Measurements from ENCODE around the gene GFOD1. TPM values are rescaled to one million over a fixed set of nuclear protein-coding genes. Genes with fewer than 3 reads are reported as not detected.
"Not testable (repeated sequence)": the region's sequence is repeated elsewhere in the genome, so short reads cannot be mapped to it uniquely, and the experiment has no call there.

Gene GFOD1
- total RNA-seq, 2 donors from 2014 or later, result 1.1 to 2.1 TPM

- H3K27me3 Mint-ChIP-seq, result peaks cover 3% of the 10 kb centered on the region
- no peaks in the 10 kb centered on the region for H3K36me3 Mint-ChIP-seq (ENCODE audit: low read depth)
- peaks cover 6% of the 10 kb centered on the region for H3K4me1 Mint-ChIP-seq
- no peak overlapping the region for H3K27ac Mint-ChIP-seq
- H3K9me3 Mint-ChIP-seq, result peaks cover 3% of the 10 kb centered on the region
- ATAC-seq (replicated peaks), result no peak
- no peak overlapping the region for H3K4me3 Mint-ChIP-seq
These were observed 50.0 kb downstream of the GFOD1 start for GRCh38 chr6:13437218-13437996.

GRCh38 chr6:13436399-13437217, 50.8 kb downstream of the GFOD1 start:
- Mint-ChIP-seq H3K36me3 (ENCODE audit: low read depth) (no peaks in the 10 kb centered on the region), H3K27me3 (peaks cover 3% of the 10 kb centered on the region), H3K4me3 (peak overlapping the region; percentile 63), H3K27ac (no peak overlapping the region), H3K4me1 (peaks cover 9% of the 10 kb centered on the region), H3K9me3 (peaks cover 3% of the 10 kb centered on the region)
- ATAC-seq (replicated peaks), result no peak

GRCh38 chr6:13435477-13436246, 51.7 kb downstream of the GFOD1 start:
- ATAC-seq (replicated peaks), result no peak
- peak overlapping the region; percentile 53 for H3K27ac Mint-ChIP-seq
- peak overlapping the region; percentile 63 for H3K4me3 Mint-ChIP-seq
- peaks cover 19% of the 10 kb centered on the region for H3K4me1 Mint-ChIP-seq
- no peaks in the 10 kb centered on the region for H3K36me3 Mint-ChIP-seq (ENCODE audit: low read depth)
- H3K9me3 Mint-ChIP-seq, result peaks cover 3% of the 10 kb centered on the region
- H3K27me3 Mint-ChIP-seq, result no peaks in the 10 kb centered on the region

GRCh38 chr6:13434777-13435176, 52.6 kb downstream of the GFOD1 start:
- no peak for ATAC-seq (replicated peaks)
- Mint-ChIP-seq H3K27me3 (no peaks in the 10 kb centered on the region), H3K4me3 (no peak overlapping the region), H3K27ac (no peak overlapping the region), H3K4me1 (peaks cover 20% of the 10 kb centered on the region), H3K36me3 (ENCODE audit: low read depth) (no peaks in the 10 kb centered on the region), H3K9me3 (peaks cover 3% of the 10 kb centered on the region)

- H3K27ac Mint-ChIP-seq; ATAC-seq (replicated peaks); H3K9me3 Mint-ChIP-seq; H3K4me3 Mint-ChIP-seq; H3K27me3 Mint-ChIP-seq; H3K36me3 Mint-ChIP-seq (ENCODE audit: low read depth): not testable (repeated sequence)
- H3K4me1 Mint-ChIP-seq, result peaks cover 24% of the 10 kb centered on the region
These were observed 53.1 kb downstream of the GFOD1 start for GRCh38 chr6:13434135-13434775.

- Mint-ChIP-seq H3K36me3 (ENCODE audit: low read depth) (no peaks in the 10 kb centered on the region), H3K9me3 (peaks cover 3% of the 10 kb centered on the region), H3K27me3 (no peaks in the 10 kb centered on the region), H3K27ac (no peak overlapping the region), H3K4me1 (peaks cover 25% of the 10 kb centered on the region), H3K4me3 (no peak overlapping the region)
- no peak for ATAC-seq (replicated peaks)
These were observed 53.7 kb downstream of the GFOD1 start for GRCh38 chr6:13433709-13434121.

- Mint-ChIP-seq H3K4me3 (peak overlapping the region; percentile 30), H3K4me1 (peaks cover 31% of the 10 kb centered on the region), H3K36me3 (ENCODE audit: low read depth) (peaks cover 4% of the 10 kb centered on the region), H3K9me3 (peaks cover 3% of the 10 kb centered on the region), H3K27ac (peak overlapping the region; percentile 33), H3K27me3 (no peaks in the 10 kb centered on the region)
- ATAC-seq (replicated peaks), result peak; percentile 25
These were observed 54.7 kb downstream of the GFOD1 start for GRCh38 chr6:13432526-13433184.

- Mint-ChIP-seq H3K27ac (peak overlapping the region; percentile 76), H3K36me3 (ENCODE audit: low read depth) (peaks cover 4% of the 10 kb centered on the region), H3K4me3 (peak overlapping the region; percentile 57), H3K9me3 (peaks cover 3% of the 10 kb centered on the region), H3K4me1 (peaks cover 31% of the 10 kb centered on the region), H3K27me3 (no peaks in the 10 kb centered on the region)
- peak; percentile 49 for ATAC-seq (replicated peaks)
These were observed 55.4 kb downstream of the GFOD1 start for GRCh38 chr6:13431861-13432465.

GRCh38 chr6:13431059-13431656, 56.2 kb downstream of the GFOD1 start:
- Mint-ChIP-seq H3K9me3 (peaks cover 3% of the 10 kb centered on the region), H3K27me3 (no peaks in the 10 kb centered on the region), H3K27ac (peak overlapping the region; percentile 76), H3K4me1 (peaks cover 32% of the 10 kb centered on the region), H3K36me3 (ENCODE audit: low read depth) (peaks cover 4% of the 10 kb centered on the region), H3K4me3 (peak overlapping the region; percentile 57)
- no peak for ATAC-seq (replicated peaks)

- ATAC-seq (replicated peaks), result no peak
- H3K36me3 Mint-ChIP-seq (ENCODE audit: low read depth), result peaks cover 4% of the 10 kb centered on the region
- peaks cover 41% of the 10 kb centered on the region for H3K4me1 Mint-ChIP-seq
- H3K9me3 Mint-ChIP-seq, result peaks cover 3% of the 10 kb centered on the region
- H3K27me3 Mint-ChIP-seq, result no peaks in the 10 kb centered on the region
- H3K27ac Mint-ChIP-seq, result no peak overlapping the region
- peak overlapping the region; percentile 57 for H3K4me3 Mint-ChIP-seq
These were observed 58.0 kb downstream of the GFOD1 start for GRCh38 chr6:13429406-13429753.

- H3K4me1 Mint-ChIP-seq, result peaks cover 41% of the 10 kb centered on the region
- H3K36me3 Mint-ChIP-seq (ENCODE audit: low read depth), result peaks cover 4% of the 10 kb centered on the region
- peak overlapping the region; percentile 59 for H3K27ac Mint-ChIP-seq
- peaks cover 2% of the 10 kb centered on the region for H3K9me3 Mint-ChIP-seq
- peak overlapping the region; percentile 57 for H3K4me3 Mint-ChIP-seq
- peak; percentile 13 for ATAC-seq (replicated peaks)
- no peaks in the 10 kb centered on the region for H3K27me3 Mint-ChIP-seq
These were observed 58.6 kb downstream of the GFOD1 start for GRCh38 chr6:13428583-13429405.

- H3K4me1 Mint-ChIP-seq, result peaks cover 41% of the 10 kb centered on the region
- no peaks in the 10 kb centered on the region for H3K9me3 Mint-ChIP-seq
- peaks cover 4% of the 10 kb centered on the region for H3K36me3 Mint-ChIP-seq (ENCODE audit: low read depth)
- H3K27ac Mint-ChIP-seq, result peak overlapping the region; percentile 59
- peak; percentile 67 for ATAC-seq (replicated peaks)
- H3K4me3 Mint-ChIP-seq, result peak overlapping the region; percentile 57
- H3K27me3 Mint-ChIP-seq, result no peaks in the 10 kb centered on the region
These were observed 59.4 kb downstream of the GFOD1 start for GRCh38 chr6:13427801-13428582.

All from activated T-helper 17 cell treated with anti-CD3 and anti-CD28 coated beads, Interleukin-2, amount 50 U/mL, for 72 hours (primary cell).